ENCODE data around the gene ARHGEF10L.

Gene ARHGEF10L

DNA sequence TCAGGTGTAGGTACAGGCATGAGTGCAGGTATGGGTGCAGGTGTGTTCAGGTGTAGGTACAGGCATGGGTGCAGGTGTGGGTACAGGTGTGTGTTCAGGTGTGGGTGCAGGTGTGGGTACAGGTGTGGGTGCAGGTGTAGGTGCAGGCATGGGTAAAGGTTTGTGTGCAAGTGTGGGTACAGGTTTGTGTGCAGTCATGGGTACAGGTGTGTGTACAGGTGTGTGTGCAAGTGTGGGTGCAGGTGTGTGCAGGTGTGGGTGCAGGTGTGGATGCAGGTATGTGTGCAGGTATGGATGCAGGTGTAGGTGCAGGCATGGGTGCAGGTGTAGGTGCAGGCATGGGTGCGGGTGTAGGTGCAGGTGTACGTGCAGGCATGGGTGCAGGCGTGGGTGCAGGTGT, 136.2 kb downstream of the ARHGEF10L start:
- DNase-seq (ENCODE audit: low spot score), result no peak

DNA sequence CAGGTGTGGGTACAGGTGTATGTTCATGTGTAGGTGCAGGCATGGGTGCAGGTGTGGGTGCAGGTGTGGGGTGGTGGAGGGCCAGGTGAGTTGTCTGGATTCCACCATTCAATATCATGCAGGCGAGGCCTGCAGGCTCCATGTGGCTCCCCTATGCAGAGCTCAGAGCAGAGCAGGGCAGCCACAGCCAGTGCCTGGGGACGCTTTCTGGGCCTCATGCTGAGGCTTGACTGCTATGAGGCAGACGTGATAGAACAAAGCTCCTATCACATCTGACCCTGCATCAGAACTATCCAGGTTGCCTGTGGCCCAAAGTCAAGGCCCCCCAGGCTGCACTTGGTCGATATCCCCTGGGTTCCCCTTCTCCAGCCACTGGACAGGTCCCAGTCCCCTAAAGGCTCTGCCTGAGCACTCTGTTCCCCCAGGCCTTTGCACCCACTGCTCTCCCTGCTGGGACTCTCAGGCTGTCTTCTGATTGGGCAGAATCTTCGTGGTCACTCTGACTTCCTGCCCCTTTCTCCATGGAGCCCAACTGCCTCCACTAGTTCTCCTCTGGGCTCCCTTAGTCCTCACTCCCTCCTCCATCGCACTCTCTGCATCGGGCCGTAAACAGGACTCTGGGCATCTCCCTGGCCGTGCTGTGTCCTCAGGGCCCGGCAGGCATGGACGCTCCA, 137.0 kb downstream of the ARHGEF10L start:
- no peak for DNase-seq (ENCODE audit: low spot score)

GRCh38 chr1:17678011-17678410, 138.5 kb downstream of the ARHGEF10L start:
- no peak for DNase-seq (ENCODE audit: low spot score)

DNA sequence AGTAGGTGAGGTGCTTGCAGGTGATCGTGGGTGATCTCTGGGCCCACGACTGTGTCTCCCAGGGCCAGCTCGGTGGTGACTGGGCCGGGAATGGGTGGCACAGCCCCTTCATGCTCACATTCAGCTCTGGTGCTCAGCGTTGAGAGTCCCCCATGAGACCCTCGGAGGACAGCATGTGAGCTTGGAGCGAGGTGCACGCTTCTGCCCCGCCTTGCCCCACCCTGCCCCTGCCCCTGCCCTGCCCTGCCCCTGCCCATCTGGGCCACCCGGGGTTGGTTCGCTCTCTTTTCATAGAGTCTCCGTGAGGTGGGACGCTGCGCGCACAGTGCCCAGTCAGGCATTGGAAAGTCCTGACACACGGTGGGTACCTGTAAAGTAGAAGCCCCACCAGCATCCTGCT, 140.4 kb downstream of the ARHGEF10L start:
- DNase-seq (ENCODE audit: low spot score), result no peak

- no peak for DNase-seq (ENCODE audit: low spot score)
These were observed 140.8 kb downstream of the ARHGEF10L start for GRCh38 chr1:17680308-17680707.

DNA sequence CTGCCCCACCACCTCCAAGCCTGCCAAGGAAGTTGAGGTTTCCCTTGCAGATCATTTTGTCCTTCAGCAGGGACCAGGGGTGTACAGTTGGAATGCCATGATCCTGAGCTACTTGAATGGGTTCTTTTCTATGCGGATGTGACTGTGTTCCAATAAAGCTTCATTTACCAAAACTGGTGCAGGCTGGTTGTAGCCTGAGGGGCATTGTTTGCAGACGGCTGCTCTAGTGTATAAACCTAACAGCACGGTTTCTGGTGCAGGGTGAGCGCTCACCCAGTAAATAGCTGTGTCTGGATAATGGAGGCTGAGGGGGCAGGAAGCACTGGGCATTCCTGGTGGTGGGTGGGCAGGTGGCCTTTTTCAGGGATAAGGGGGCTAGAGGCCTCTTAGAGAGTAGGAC, 142.9 kb downstream of the ARHGEF10L start:
- no peak for DNase-seq (ENCODE audit: low spot score)

DNA sequence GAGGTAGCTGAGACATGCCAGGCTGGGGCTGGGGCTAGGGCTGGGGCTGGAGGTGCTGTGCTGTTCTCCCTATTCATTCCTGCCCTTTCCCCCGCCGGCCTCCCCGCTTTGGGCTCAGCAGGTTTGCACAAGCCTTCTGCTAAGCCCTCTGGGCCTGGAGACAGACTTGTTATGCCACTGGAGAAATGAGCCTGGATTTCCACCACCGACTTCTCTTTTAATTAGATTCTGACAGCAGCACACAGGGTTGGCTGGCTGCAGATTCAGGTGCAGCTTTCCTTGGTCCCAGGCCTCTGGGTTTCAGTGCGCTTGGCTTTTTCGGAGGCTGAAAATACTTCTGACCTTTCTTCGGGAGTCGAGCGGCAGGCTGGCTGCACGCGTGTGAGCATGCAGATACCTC, 144.1 kb downstream of the ARHGEF10L start:
- no peak for DNase-seq (ENCODE audit: low spot score)

- no peak for DNase-seq (ENCODE audit: low spot score)
These were observed 145.3 kb downstream of the ARHGEF10L start for GRCh38 chr1:17684810-17685209.

DNA sequence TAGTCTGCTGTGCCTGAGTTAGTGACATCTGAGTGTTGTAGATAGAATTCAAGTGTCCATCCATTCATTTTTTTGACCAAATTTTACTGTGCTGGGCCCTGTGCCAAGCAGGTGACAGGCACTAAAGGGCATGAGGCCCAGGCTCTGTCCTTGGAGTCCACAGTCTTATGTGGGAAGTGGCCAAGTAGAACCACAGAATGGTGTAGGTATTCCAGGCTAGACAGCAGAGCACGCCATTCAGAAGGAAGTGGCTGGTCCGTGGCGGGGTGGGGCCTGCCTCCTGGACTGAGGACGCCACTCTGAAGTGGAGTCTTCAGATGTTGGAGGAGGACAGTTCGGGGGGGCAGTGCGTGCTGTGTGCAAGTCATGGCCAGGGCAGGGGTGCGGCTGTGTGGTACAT, 146.8 kb downstream of the ARHGEF10L start:
- no peak for DNase-seq (ENCODE audit: low spot score)

GRCh38 chr1:17687145-17687544, 147.6 kb downstream of the ARHGEF10L start:
- no peak for DNase-seq (ENCODE audit: low spot score)

- no peak for DNase-seq (ENCODE audit: low spot score)
These were observed 148.8 kb downstream of the ARHGEF10L start for GRCh38 chr1:17688217-17688810.

DNA sequence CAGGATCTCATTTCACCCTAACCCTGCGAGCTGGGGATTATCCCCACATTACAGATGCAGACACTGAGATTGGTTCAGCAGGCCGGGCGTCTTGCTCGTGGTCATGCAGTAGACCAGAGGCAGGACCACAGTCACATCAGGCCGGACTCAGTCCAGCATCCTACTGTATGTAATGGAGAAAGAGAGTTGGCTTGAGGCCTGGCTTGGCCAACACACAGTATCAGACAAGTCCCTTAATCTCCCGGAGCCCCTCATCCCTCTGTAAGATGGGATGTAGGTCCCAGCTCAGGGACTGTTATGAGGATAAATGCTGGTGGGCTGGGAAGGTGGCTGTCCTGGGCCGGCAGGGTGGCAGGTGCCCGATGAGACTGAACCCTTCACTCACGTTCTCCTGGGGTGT, 149.5 kb downstream of the ARHGEF10L start:
- no peak for DNase-seq (ENCODE audit: low spot score)

- DNase-seq (ENCODE audit: low spot score), result no peak
These were observed 151.6 kb downstream of the ARHGEF10L start for GRCh38 chr1:17690906-17691634.

- no peak for DNase-seq (ENCODE audit: low spot score)
These were observed 153.1 kb downstream of the ARHGEF10L start for GRCh38 chr1:17692645-17693044.

DNA sequence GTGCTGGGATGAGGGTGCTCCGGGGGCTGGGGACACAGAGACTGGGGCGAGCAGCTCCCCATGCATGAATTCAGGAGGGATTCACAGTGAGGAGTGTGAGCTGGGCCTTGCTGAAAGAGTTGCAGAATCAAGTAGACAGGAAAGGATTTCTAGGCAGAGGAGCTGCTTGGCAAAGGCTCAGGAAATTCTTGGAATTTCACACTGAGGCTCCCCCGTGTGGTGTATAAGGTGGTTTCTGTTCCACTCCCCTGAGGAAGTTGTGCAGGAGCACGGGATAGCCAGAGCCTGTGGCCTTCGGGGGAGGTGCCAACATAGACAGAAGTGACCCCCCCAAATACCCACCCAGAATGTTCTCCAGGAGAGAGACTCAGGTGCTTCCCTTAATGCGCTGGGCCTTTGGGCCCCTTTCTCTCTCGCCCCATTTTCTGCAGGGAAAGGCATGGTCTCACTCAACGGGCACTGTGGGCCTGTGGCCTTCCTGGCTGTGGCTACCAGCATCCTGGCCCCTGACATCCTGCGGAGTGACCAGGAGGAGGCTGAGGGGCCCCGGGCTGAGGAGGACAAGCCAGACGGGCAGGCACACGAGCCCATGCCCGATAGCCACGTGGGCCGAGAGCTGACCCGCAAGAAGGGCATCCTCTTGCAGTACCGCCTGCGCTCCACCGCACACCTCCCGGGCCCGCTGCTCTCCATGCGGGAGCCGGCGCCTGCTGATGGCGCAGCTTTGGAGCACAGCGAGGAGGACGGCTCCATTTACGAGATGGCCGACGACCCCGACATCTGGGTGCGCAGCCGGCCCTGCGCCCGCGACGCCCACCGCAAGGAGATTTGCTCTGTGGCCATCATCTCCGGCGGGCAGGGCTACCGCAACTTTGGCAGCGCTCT, 157.2 kb downstream of the ARHGEF10L start:
- no peak for DNase-seq (ENCODE audit: low spot score)

DNA sequence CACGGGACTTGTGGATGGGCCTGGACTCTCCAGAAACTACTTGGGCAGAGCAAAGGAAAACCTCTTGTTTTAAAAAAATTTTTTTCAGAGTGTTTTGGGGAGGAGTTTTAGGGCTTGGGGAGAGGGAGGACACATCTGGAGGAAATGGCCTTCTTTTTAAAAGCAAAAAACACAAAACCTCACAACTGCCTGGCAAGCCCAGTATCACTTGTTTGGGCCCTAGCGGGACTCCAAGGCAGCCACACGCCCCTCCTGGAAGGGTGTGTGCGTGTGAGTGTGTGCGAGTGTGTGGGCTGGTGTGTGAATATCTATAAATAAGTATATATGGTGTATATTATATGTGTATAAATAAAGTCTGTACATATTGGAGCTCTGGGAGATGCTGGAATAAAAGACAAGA, 158.0 kb downstream of the ARHGEF10L start:
- no peak for DNase-seq (ENCODE audit: low spot score)

- DNase-seq (ENCODE audit: low spot score), result no peak
These were observed 160.1 kb downstream of the ARHGEF10L start for GRCh38 chr1:17699581-17699980.

- DNase-seq (ENCODE audit: low spot score), result no peak
These were observed 161.7 kb downstream of the ARHGEF10L start for GRCh38 chr1:17700945-17701810.

GRCh38 chr1:17704176-17704575, 164.7 kb downstream of the ARHGEF10L start:
- DNase-seq (ENCODE audit: low spot score), result no peak

GRCh38 chr1:17706445-17706844, 166.9 kb downstream of the ARHGEF10L start:
- DNase-seq (ENCODE audit: low spot score), result no peak

GRCh38 chr1:17709981-17710380, 170.5 kb downstream of the ARHGEF10L start:
- no peak for DNase-seq (ENCODE audit: low spot score)

Measured in hematopoietic multipotent progenitor cell treated with erythropoietin and hydrocortisone succinate and interleukin-3 and kit ligand, for 15 days (in vitro differentiated cells).